ENCODE data around the gene EHMT1. TPM values are rescaled to one million over a fixed set of nuclear protein-coding genes. Genes with fewer than 3 reads are reported as not detected.

EHMT1 gene
- total RNA-seq, 2 donors from 2014 or later = 93.1 to 184 TPM

DNA sequence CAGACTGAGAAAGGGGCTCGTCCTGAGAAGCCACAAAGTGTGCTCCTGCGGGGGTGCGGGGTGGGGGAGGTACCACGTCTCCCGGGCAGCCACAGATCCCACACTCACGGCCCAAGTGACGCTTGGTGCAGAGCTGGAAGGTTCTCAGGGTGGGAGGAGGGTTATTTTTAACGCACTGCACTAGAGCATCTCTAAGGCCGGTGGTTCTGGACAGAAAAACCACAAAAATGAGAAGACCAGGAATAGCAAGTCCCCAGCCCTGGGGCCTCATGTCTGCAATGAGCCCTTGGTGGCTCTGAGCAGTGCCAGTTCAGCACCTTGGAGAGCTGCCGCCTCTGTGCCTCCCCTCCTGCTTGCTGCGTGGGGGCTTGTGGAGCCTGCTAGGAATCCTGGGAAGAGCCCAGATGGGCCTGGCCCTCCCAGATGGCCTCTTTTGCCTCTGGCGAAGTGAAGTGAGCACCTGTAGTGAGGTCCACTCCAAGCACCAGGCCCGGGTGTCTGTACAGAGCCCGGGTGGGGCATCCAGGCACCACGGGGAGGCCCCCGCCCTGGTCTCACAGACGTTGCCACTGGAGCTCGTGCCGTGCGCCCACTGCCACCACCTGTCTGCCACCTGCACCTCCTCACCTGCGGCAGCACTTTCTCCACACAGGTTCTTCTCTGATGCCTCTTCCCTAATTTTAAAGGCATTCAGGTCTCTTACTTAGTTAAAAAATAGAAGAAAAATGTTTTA is 209.9 kb downstream of the EHMT1 start:
- Mint-ChIP-seq H3K27me3 (no peaks in the 10 kb centered on the region), H3K4me1 (ENCODE audit: low read depth in 2 of 2) (peaks cover 0 to 23% of the 10 kb centered on the region in 2 donors), H3K27ac (no peak overlapping the region), H3K4me3 (no peak overlapping the region), H3K9me3 (no peaks in the 10 kb centered on the region), H3K36me3 (no peaks in the 10 kb centered on the region)
- no peak for DNase-seq (ENCODE audit: low spot score)
- ATAC-seq = peak in 1 of 2 donors; percentile 37

DNA sequence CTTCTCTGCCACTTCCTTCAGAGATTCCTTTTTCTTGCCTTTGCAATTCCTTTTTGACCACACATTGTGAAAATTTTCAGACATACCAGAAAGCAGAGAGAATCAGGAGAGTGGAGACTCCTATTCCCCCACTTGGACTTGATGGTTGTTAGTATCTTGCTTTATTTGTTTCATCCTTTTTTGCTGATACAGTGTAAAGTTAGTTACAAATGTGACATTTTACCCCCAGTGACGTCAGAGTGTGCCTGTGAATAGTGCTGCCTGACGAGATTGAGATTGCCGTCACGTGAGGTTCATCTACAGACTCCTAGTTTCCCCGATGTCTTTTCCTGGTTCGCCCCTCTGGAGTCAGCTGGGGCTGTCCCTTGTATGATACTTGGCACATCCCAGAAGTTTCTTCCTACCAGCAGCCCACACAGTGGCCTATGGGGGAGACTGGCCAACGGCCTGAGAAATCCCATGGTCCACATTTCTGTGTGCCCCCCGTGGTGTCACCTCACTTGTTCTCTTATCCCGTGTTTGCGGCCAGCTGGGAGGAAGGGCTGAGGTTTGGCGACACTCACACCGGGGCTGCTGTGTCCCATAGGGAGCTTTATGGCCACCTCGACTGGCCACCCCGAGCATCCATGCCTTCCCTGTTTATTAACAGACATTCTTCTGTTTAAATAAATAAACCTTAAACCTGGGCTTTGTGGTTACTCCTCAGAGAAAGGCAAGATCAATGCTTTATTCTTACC is 210.6 kb downstream of the EHMT1 start:
- H3K27me3 Mint-ChIP-seq = no peaks in the 10 kb centered on the region
- ATAC-seq (no peak), DNase-seq (ENCODE audit: low spot score) (no peak)
- no peaks in the 10 kb centered on the region for H3K36me3 Mint-ChIP-seq
- peaks cover 0 to 17% of the 10 kb centered on the region in 2 donors for H3K4me1 Mint-ChIP-seq (ENCODE audit: low read depth in 2 of 2)
- no peak overlapping the region for H3K27ac Mint-ChIP-seq
- H3K4me3 Mint-ChIP-seq = no peak overlapping the region
- no peaks in the 10 kb centered on the region for H3K9me3 Mint-ChIP-seq

DNA sequence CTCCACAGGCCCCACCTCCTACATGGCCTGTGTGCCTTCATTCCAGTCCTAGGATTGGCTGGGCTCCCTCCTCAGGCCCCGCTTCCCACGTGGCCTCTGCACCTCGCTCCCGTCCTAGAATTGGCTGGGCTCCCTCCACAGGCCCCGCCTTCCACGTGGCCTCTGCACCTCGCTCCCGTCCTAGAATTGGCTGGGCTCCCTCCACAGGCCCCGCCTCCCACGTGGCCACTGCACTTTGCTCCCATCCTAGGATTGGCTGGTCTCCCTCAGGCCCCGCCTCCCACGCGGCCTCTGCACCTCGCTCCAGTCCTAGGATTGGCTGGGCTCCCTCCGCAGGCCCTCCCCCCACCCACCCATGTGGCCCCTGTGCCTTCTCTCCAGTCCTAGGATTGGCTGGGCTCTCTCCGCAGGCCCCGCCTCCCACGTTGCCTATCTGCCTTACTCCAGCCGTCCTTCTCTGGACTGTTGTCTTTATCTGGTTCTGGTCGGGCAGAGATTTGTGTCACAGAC is 213.4 kb downstream of the EHMT1 start:
- no peak for ATAC-seq
- H3K4me3 Mint-ChIP-seq = no peak overlapping the region
- H3K4me1 Mint-ChIP-seq (ENCODE audit: low read depth in 2 of 2) = peaks cover 0 to 7% of the 10 kb centered on the region in 2 donors
- H3K36me3 Mint-ChIP-seq = no peaks in the 10 kb centered on the region
- no peaks in the 10 kb centered on the region for H3K9me3 Mint-ChIP-seq
- no peaks in the 10 kb centered on the region for H3K27me3 Mint-ChIP-seq
- no peak overlapping the region for H3K27ac Mint-ChIP-seq
- no peak for DNase-seq (ENCODE audit: low spot score)

DNA sequence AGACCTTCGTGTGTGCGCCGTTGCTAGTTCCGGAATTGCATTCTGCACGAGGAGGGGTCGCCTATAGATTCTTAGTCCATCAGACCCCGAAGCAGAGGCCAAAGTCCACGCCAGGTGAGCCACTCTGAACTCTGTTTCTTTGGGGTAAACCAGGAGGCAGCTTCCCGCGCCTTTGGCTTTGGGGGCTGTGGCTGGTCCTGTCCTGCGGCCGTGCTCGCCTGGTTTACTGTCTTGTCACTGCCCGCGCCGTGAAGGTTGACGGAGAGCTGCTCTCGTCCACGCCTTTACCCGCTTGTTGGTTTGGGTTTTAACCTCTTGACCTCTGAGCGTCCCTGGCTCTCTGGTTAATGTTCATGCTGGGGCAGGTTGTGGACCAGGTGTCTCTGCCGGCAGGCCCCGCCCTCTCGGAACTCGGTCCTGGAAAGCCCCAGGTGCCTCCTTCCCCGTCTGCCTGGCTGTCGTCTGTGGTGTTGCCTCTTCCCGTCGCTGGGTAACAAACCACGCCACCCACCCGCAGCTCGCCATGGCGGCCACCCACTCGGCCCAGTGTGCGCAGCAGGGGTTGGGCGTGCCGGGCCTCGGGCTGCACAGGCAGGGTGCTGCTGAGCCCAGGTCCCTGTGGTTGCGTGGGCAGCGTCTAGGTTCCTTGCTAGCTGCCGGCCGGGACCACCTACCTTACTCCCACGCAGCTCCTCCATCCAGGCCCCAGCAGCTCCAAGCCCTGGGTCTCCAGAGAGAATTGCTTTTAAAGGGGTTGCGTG is 214.2 kb downstream of the EHMT1 start:
- Mint-ChIP-seq H3K36me3 (no peaks in the 10 kb centered on the region), H3K27me3 (no peaks in the 10 kb centered on the region), H3K9me3 (no peaks in the 10 kb centered on the region), H3K4me3 (no peak overlapping the region), H3K4me1 (ENCODE audit: low read depth in 2 of 2) (peaks cover 0 to 7% of the 10 kb centered on the region in 2 donors), H3K27ac (no peak overlapping the region)
- no peak for DNase-seq (ENCODE audit: low spot score)
- no peak for ATAC-seq

DNA sequence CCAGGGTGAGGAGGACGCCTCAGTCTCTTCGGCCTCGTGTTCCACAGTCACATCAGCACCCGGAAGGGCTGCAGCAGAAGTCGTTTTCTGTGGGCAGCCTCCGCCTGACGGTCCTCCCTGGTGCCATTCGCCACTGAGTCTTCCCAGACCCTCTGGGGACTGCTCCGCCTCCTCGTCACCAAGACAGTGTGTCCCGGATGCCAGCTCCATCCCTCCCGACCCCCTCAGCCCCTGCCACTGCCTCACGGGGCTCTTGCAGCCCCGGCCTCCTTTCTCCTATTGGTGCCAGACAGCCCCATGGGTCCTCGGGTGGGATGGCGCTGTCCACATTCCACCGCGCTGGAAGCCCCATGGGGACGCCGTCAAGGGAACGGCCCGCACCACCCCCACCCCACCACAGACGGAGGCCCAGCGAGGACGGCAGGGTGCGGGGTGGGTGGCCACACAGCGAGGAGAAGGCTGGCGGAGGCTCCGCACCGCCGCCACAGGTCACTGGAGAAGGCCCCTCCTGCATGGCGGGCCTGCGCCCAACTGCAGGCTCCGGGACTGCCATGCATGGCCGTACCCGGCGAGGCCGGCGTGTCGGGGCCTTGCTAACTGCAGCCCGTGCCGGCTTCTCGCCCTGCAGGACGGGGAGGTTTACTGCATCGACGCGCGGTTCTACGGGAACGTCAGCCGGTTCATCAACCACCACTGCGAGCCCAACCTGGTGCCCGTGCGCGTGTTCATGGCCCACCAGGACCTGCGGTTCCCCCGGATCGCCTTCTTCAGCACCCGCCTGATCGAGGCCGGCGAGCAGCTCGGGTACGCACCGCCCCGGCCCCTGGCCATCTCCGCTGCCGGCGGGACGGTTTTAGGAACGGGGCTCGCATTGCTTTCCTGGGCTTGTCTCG is 215.2 kb downstream of the EHMT1 start:
- DNase-seq (ENCODE audit: low spot score) = no peak
- H3K27ac Mint-ChIP-seq = no peak overlapping the region
- no peak overlapping the region for H3K4me3 Mint-ChIP-seq
- no peaks in the 10 kb centered on the region for H3K9me3 Mint-ChIP-seq
- H3K36me3 Mint-ChIP-seq = no peaks in the 10 kb centered on the region
- H3K27me3 Mint-ChIP-seq = no peaks in the 10 kb centered on the region
- peaks cover 0 to 7% of the 10 kb centered on the region in 2 donors for H3K4me1 Mint-ChIP-seq (ENCODE audit: low read depth in 2 of 2)
- peak; percentile 33 to 37 for ATAC-seq

DNA sequence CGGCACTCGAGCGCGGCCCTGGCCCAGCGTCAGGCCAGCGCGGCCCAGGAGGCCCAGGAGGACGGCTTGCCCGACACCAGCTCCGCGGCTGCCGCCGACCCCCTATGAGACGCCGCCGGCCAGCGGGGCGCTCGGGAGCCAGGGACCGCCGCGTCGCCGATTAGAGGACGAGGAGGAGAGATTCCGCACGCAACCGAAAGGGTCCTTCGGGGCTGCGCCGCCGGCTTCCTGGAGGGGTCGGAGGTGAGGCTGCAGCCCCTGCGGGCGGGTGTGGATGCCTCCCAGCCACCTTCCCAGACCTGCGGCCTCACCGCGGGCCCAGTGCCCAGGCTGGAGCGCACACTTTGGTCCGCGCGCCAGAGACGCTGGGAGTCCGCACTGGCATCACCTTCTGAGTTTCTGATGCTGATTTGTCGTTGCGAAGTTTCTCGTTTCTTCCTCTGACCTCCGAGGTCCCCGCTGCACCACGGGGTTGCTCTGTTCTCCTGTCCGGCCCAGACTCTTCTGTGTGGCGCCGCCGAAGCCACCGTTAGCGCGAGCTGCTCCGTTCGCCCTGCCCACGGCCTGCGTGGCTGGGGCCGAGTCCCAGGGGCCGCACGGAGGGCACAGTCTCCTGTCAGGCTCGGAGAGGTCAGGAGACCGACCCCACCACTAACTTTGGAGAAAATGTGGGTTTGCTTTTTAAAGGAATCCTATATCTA is 216.2 kb downstream of the EHMT1 start:
- no peaks in the 10 kb centered on the region for H3K27me3 Mint-ChIP-seq
- no peak for ATAC-seq

DNA sequence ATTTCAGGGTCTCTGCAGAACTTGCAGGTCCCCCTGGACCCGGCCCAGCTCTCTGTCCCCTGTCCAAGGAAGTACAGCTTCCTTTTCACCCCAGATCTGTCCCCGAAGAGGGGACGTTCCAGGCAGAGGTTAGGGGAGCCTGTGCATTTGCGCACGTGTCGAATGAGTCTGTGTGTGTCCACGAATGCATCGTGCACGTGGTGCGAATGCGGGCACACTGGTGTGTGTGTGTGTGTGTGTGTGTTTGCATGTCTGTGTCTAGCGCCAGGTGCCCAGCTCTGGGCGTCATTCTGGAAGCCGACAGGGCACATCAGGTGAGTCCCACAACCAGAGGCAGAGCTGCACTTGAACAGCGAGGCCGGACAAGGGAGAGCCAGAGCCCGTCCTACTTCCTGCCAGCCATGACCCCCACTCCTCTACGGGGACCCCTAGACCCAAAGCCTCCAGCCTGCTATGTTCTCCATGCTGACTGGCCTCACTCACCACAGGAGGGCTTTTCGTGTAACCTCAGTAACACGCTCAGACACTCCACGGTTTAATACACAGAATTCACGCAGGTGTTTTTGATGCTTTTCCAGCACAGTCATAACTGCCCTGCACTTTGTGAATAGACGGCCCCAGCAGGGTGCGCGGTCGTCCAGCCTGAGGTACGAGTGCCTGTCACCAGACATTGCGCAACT is 217.5 kb downstream of the EHMT1 start:
- H3K4me3 Mint-ChIP-seq = no peak overlapping the region
- no peak overlapping the region for H3K27ac Mint-ChIP-seq
- H3K36me3 Mint-ChIP-seq = no peaks in the 10 kb centered on the region
- H3K9me3 Mint-ChIP-seq = no peaks in the 10 kb centered on the region
- DNase-seq (ENCODE audit: low spot score) (no peak), ATAC-seq (no peak)
- peaks cover 0 to 6% of the 10 kb centered on the region in 2 donors for H3K4me1 Mint-ChIP-seq (ENCODE audit: low read depth in 2 of 2)
- H3K27me3 Mint-ChIP-seq = no peaks in the 10 kb centered on the region

More for the DNA sequence above, 216.2 kb downstream of the EHMT1 start:
- H3K4me1 Mint-ChIP-seq (ENCODE audit: low read depth in 2 of 2) = peaks cover 0 to 7% of the 10 kb centered on the region in 2 donors
- H3K27ac Mint-ChIP-seq = no peak overlapping the region
- no peak for DNase-seq (ENCODE audit: low spot score)
- no peaks in the 10 kb centered on the region for H3K9me3 Mint-ChIP-seq
- no peak overlapping the region for H3K4me3 Mint-ChIP-seq
- H3K36me3 Mint-ChIP-seq = no peaks in the 10 kb centered on the region

DNA sequence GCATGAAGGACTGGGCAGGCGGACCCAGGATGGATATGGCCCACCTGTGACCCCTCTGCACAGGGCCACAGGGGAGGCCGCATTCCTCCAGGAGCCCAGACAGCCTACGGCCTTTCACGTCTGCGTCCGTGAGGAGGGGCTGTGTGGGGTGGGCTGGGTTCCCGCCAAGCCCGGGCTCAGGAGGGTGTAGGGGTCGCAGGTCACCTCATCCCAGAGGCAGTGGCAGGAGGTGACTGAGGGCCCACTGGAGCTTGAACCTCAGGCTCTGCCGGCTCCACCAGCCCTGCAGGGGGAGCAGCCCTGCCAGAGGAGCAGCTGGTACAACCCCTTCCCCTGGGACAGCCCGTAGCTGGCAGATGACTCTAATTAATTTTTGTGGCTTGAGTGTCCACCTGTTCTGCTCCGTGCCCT is 218.0 kb downstream of the EHMT1 start:
- H3K4me3 Mint-ChIP-seq = no peak overlapping the region
- H3K4me1 Mint-ChIP-seq (ENCODE audit: low read depth in 2 of 2) = peaks cover 0 to 3% of the 10 kb centered on the region in 2 donors
- H3K36me3 Mint-ChIP-seq = no peaks in the 10 kb centered on the region
- no peak overlapping the region for H3K27ac Mint-ChIP-seq
- DNase-seq (ENCODE audit: low spot score) (no peak), ATAC-seq (no peak)
- no peaks in the 10 kb centered on the region for H3K9me3 Mint-ChIP-seq
- H3K27me3 Mint-ChIP-seq = no peaks in the 10 kb centered on the region

DNA sequence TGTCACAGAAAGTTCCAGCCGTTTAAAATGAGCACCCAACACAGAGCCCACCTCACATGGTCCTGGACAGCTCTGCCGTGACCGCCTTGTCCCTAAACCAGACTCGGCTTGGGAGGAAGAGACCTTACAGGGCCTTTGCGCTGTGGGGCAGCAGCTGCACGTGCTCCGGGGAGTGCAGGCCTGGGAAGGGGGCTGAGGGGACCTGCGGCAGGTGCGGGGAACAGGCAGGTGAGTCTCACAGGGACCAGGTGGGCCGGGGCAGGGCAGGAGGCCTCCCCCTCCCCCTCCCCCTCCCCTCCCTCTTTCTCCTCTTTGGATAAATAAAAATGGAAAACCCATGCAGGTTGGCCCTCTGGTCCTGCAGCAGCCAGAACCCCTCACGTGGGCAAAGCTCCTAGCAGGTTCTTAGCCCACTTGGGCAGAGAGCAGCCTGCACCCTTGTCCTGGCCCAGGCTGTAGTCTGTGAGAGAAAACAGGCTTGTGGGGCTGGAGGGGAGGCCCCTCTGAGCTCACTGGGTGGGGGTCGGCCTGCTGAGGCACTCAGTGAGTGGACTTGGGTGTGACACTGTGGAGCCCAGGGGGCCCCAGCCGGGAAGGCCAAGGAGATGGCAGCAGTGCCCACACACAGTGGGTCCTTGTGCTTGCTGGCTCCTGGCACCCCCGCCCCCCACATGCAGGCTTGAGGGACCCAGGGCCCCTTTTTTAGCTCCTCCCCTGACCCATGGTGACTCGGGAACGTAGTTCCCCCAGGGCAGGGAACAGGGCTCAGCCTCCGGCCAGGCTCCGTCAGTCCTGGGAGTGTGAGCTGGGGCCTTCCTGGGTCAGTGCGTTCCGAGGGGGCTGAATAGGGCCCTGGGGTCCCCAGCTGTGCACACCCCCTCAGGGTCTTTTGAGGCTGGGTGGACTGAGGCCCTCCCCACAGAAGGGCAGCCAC is 218.8 kb downstream of the EHMT1 start:
- H3K4me3 Mint-ChIP-seq = no peak overlapping the region
- ATAC-seq (peak in 1 of 2 donors; percentile 45), DNase-seq (ENCODE audit: low spot score) (no peak)
- H3K27ac Mint-ChIP-seq = no peak overlapping the region
- H3K36me3 Mint-ChIP-seq = no peaks in the 10 kb centered on the region
- no peaks in the 10 kb centered on the region for H3K27me3 Mint-ChIP-seq
- H3K9me3 Mint-ChIP-seq = no peaks in the 10 kb centered on the region
- peaks cover 0 to 3% of the 10 kb centered on the region in 2 donors for H3K4me1 Mint-ChIP-seq (ENCODE audit: low read depth in 2 of 2)

DNA sequence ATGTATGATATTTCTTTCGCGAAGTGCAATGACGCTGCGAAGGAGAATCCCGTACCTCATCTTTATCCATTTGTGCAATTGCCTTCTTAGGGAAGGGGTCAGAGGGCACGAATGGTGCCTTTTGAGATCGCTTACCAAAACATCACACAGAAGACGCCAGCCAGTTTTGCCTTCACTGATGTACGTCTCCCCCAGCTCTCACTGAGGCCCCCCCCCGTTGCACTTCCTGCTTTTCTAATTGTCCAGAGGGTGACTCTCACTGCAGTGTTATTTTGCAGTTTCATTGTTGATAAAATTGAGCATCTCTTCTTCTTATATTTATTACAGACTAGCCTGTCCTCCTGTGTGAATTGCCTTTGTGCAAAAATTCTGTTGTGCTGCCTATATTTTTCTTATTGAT is 219.8 kb downstream of the EHMT1 start:
- no peaks in the 10 kb centered on the region for H3K9me3 Mint-ChIP-seq
- H3K27ac Mint-ChIP-seq = no peak overlapping the region
- H3K27me3 Mint-ChIP-seq = no peaks in the 10 kb centered on the region
- H3K36me3 Mint-ChIP-seq = no peaks in the 10 kb centered on the region
- H3K4me1 Mint-ChIP-seq (ENCODE audit: low read depth in 2 of 2) = peaks cover 0 to 3% of the 10 kb centered on the region in 2 donors
- no peak for ATAC-seq
- DNase-seq (ENCODE audit: low spot score) = no peak
- H3K4me3 Mint-ChIP-seq = no peak overlapping the region

DNA sequence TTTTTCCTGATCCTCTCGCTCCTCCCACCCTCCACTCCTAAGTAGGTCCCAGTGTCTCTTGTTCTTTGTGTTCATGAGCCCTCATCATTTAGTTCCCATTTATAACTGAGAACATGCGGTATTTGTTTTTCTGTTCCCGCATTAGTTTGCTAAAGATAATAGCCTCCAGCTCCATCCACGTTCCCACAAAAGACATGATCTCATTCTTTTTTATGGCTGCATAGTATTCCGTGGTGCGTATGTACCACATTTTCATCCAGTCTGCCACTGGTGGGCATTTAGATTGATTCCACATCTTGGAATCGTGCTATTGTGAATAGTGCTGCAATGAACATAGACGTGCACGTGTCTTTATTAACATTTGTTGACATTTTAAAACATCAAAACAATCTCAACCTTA is 224.6 kb downstream of the EHMT1 start:
- no peak for ATAC-seq
- H3K36me3 Mint-ChIP-seq = no peaks in the 10 kb centered on the region
- H3K4me1 Mint-ChIP-seq (ENCODE audit: low read depth in 2 of 2) = peaks cover 0 to 3% of the 10 kb centered on the region in 2 donors
- H3K9me3 Mint-ChIP-seq = no peaks in the 10 kb centered on the region
- H3K4me3 Mint-ChIP-seq = no peak overlapping the region
- no peak for DNase-seq (ENCODE audit: low spot score)
- H3K27me3 Mint-ChIP-seq = no peaks in the 10 kb centered on the region
- H3K27ac Mint-ChIP-seq = no peak overlapping the region
